Medulla oblongata (tissue), 1 donor: ENCODE data around the gene SNX5.

Experiments
- DNase-seq: peaks from one replicate; pipeline ENCODE4 v3.0.0-alpha.2; 2015; ENCODE audit errors: extremely low spot score

The SNX5 gene

GRCh38 chr20:17916433-17916891 is 52.1 kb downstream of the SNX5 start:
- DNase-seq = no peak

DNA sequence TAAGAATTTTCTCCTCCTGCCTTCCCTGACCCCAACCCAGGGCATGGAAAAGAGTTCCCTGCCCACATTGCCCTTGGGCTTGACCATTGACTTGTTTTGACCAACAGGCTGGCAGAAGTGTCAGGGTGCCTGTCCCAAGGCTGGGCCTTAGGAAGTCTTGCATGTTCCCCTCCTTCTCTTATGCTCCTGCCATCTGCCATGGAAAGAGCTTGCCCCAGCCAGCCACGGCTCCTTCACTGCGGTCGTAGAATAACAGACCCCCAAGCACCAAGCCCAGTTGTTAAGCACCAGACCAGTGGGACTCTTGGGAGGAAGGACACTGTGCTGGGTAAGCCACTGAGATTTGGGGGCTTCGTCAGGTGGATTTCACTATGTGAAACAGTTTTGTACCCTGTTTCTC is 53.6 kb downstream of the SNX5 start:
- no peak for DNase-seq

GRCh38 chr20:17912916-17913315 is 55.7 kb downstream of the SNX5 start:
- no peak for DNase-seq

- DNase-seq = no peak
Measured at GRCh38 chr20:17911927-17912326, 56.7 kb downstream of the SNX5 start.

DNA sequence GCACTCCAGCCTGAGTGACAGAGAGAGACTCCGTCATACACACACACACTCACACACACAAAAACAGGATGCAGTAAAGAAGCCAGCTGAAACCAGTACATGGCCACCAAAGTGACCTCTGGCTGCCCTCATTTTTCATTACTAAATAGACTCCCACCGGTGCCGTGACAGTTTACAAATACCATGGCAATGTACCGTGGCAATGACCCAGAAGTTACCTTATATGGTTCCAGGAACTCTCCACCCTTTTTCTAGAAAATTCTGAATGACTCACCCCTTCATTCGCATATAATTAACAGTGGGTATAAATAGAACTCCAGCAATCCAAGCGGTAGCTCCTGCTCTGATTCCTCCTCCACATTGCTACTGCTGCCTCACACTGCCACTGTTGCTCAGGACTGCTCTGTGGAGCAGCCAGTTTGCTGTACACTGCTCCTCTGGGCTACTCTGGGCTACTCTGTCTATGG is 57.7 kb downstream of the SNX5 start:
- no peak for DNase-seq

DNA sequence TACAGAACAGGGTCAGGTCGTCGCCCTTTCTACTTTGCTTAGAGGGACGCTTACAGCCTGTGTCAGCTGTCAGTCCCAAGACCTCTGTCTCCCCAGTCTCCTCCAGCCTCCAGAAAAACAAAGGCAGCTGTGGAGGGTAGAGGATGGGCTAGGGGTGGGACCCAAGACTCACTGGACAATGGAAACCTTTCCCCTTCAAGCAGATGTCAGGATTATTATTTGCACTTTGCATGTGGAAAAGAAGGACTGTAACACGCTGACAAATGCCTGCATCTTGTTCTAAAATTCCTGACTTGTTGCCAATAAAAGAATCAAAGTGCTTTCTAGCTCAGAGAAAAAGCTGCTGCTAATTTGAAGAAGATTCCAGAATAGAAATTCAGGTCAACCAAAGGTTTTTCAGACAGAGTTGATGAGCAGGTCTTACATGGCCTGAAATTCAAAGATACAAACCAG is 58.7 kb downstream of the SNX5 start:
- no peak for DNase-seq

DNA sequence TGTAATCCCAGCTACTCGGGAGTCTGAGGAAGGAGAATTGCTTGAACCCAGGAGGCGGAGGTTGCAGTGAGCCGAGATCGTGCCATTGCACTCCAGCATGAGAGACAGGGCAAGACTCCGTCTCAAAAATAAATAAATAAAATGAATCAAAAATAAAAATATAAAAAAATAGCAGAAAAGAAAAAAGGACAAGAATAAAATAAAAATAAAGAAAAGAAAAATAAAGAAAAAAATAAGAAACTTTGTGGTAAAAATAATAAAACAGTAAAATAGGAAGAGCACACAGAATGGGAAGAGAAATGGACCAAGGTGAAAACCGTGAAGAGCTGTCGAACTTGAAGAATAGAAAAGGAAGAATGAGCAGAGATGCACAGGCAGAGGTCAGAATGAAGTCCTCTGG is 63.0 kb downstream of the SNX5 start:
- DNase-seq = no peak

- DNase-seq = no peak
Measured at GRCh38 chr20:17904027-17904426, 64.6 kb downstream of the SNX5 start.

DNA sequence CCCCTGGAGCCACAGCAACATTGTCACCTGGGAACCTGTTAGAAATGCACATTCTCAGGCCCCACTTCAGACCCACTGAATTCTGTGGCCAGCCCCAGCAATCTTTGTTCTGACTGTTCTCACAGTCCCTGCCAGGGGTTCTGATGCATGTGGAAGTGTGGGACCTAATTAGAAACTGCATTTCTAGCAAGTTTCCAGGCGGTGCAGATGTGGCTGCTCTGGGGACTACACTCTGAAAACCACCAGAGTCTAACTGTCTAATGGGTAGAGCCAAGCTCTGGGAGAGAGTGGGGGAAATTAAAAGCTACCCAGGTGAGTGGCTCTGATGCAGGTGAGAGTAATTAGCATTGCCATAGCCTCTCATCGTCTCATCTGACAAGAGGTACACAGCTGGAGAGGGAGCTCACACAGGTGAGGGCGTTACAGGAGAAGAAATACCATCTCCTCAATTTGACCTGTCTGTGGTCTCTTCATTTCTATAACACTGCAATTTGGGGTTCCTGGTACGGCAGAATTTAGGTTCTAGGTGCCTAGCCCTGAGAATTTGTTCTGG is 66.0 kb downstream of the SNX5 start:
- no peak for DNase-seq

DNA sequence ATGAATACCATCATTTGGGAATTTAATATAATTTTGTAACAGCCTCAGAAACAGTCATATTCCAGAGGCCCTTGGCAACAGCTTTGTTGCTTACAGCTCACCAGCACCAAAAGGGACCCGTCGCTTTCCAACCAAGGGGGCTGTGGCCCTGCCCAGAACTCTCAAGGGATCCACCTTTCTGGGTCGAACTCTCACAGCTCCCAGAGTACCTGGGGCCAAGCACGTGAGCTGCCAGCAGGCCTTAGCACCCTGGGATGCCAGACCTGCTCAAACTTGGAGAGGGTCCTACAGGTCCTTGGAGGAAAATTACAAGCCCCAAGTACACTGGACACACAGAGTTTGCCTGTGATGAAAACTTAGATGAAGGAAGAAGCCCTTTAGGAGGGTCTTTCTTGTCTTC is 66.6 kb downstream of the SNX5 start:
- DNase-seq = no peak

- DNase-seq = peak; percentile 84
Measured at GRCh38 chr20:17898548-17898994, 70.0 kb downstream of the SNX5 start.

- no peak for DNase-seq
Measured at GRCh38 chr20:17897566-17898307, 70.9 kb downstream of the SNX5 start.

DNA sequence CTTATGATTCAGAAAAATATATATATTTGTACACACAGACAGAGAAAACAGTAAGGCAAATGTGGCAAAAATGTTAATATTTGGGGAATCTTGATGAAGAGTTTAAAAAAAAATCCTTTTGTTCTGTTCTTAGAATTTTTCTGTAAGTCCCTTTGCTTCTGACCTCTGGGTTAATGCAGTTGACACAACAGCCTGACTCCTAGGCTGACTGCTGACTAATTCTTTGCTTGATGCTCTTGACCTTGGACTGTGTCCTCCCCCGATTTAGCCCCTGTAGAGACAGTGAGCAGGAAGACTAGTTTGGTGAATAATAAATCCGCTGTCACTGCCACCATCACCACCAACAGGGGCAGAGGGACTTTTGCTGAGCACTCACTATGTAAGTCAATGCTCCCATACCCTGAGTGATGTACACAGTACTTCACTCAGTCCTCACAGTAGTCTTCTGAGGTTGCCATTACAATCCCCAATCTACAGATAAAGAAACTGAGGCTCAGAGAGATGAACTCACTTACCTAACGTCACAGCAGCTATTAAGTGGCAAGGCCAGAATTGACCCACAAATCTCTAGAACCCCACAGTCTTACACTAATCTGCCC is 71.7 kb downstream of the SNX5 start:
- no peak for DNase-seq

GRCh38 chr20:17896193-17896723 is 72.3 kb downstream of the SNX5 start:
- DNase-seq = peak; percentile 57

GRCh38 chr20:17895641-17896171 is 72.9 kb downstream of the SNX5 start:
- peak; percentile 61 for DNase-seq

DNA sequence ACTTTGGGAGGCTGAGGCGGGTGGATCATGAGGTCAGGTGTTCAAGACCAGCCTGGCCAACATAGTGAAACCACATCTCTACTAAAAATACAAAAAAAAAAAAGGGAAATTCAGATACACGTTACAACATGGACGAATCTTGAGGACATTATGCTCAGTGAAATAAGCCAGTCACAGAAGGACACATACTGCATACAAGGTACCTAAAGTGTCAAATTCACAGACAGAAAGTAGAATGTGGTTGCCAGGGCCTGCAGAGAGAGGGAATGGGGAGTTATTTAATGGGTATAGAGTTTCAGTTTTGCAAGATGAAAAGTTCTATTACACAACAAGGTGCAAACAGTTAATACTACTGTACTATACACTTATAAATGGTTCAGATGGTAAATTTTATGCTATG is 75.1 kb downstream of the SNX5 start:
- no peak for DNase-seq

GRCh38 chr20:17892189-17892938 is 76.2 kb downstream of the SNX5 start:
- no peak for DNase-seq
